Glutamatergic neuron (in vitro differentiated cells): ENCODE results near the gene RNF149. TPM values are rescaled to one million over a fixed set of nuclear protein-coding genes. Genes with fewer than 3 reads are reported as not detected.
A peak's percentile ranks its signal among the peaks of the same experiment; 100 is the strongest.

ENCODE experiments used
- DNase-seq: peaks from one replicate; pipeline ENCODE4 v3.0.0; 2022
- H3K27ac Mint-ChIP-seq: one replicate; pipeline ENCODE4 v1.8.0; 2020; ENCODE audit warnings: mild to moderate bottlenecking, mixed read lengths, inconsistent platforms; ENCODE audit not compliant: unreplicated experiment
- H3K27me3 Mint-ChIP-seq: one replicate; pipeline ENCODE4 v1.8.0; 2020; ENCODE audit warnings: mild to moderate bottlenecking, moderate library complexity, mixed read lengths, inconsistent platforms; ENCODE audit not compliant: unreplicated experiment
- H3K36me3 Mint-ChIP-seq: one replicate; pipeline ENCODE4 v1.8.0; 2020; ENCODE audit warnings: mild to moderate bottlenecking, mixed read lengths, inconsistent platforms; ENCODE audit not compliant: unreplicated experiment
- H3K4me1 Mint-ChIP-seq: one replicate; pipeline ENCODE4 v1.8.0; 2020; ENCODE audit warnings: mild to moderate bottlenecking, low read depth, mixed read lengths, inconsistent platforms; ENCODE audit not compliant: unreplicated experiment
- H3K4me3 Mint-ChIP-seq: one replicate; pipeline ENCODE4 v1.8.0; 2020; ENCODE audit warnings: mild to moderate bottlenecking, mixed read lengths, inconsistent platforms; ENCODE audit not compliant: unreplicated experiment
- H3K9me3 Mint-ChIP-seq: one replicate; pipeline ENCODE4 v1.8.0; 2020; ENCODE audit warnings: mild to moderate bottlenecking, moderate library complexity, mixed read lengths, inconsistent platforms; ENCODE audit not compliant: unreplicated experiment
- long read RNA-seq: library from polyadenylated mRNA; unstranded; transcript quantifications from one replicate; pipeline ENCODE4 v2.0.0, GENCODE V29; 2020; ENCODE audit not compliant: unreplicated experiment
- total RNA-seq: library from RNA; stranded (reverse); fragmentation: NEBNext Ultra II Directional; extraction: Animal tissue kit (Norgen Biotek cat#: 25700); gene quantifications from one replicate; pipeline ENCODE4 v1.2.1, GENCODE V29; 2021; ENCODE audit not compliant: unreplicated experiment
- TF ChIP-seq, protein P1 (sequence below): fragments of 200-600 bp; sonication (generic); IDR thresholded peaks from one replicate; pipeline ENCODE4 v1.5.0; 2021; ENCODE audit not compliant: partially characterized antibody, unreplicated experiment

The RNF149 gene, protein sequence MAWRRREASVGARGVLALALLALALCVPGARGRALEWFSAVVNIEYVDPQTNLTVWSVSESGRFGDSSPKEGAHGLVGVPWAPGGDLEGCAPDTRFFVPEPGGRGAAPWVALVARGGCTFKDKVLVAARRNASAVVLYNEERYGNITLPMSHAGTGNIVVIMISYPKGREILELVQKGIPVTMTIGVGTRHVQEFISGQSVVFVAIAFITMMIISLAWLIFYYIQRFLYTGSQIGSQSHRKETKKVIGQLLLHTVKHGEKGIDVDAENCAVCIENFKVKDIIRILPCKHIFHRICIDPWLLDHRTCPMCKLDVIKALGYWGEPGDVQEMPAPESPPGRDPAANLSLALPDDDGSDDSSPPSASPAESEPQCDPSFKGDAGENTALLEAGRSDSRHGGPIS
- 26.9 TPM for total RNA-seq
- long read RNA-seq, transcript RNF149-201 (7 exons, 2,458 nt): major isoform, 8 of 17 reads
- long read RNA-seq, partial matches to known transcripts: 3 of 17 reads
- long read RNA-seq, other reads (novel, unspliced or antisense): 6 of 17 reads

DNA sequence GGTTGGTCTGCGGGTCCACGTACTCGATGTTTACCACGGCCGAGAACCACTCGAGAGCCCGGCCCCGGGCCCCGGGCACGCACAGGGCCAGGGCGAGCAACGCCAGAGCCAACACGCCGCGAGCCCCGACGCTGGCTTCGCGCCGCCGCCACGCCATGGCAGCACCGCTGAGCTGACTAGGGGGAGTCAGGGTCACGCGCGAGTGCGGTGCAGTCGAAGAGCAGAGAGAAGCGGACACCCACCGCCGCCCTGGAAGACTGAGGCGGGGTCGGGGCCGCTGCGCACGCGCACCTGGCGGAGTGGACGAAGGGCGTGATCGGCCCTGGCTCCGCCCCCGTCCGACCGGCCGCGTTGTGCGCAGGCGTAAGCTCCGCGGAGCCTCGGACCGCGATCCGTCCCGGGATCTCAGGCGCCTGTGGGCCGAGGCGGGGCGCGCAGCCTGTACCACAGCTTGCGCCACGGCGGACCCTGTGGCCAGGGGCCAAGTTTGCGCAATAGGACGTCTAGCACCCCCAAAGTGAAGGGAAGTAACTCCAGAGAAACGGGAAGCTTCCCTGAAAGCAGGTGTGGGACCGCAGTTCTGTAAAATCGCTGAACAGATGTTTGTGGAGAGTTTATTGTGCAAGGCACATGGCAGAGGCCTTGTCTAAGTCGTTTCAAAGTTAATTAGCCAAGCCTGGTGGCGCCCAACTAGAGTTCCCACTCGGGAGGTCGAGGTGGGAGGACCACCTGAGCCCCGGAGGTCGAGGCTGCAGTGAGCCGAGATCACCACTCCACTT, at the start of gene RNF149:
Gene RNF149, minus strand, starts transcription at position 270 of the 779 bp plus-strand sequence. Its CDS starts 113 bp downstream, at position 157.
- TF ChIP-seq, protein P1, sequence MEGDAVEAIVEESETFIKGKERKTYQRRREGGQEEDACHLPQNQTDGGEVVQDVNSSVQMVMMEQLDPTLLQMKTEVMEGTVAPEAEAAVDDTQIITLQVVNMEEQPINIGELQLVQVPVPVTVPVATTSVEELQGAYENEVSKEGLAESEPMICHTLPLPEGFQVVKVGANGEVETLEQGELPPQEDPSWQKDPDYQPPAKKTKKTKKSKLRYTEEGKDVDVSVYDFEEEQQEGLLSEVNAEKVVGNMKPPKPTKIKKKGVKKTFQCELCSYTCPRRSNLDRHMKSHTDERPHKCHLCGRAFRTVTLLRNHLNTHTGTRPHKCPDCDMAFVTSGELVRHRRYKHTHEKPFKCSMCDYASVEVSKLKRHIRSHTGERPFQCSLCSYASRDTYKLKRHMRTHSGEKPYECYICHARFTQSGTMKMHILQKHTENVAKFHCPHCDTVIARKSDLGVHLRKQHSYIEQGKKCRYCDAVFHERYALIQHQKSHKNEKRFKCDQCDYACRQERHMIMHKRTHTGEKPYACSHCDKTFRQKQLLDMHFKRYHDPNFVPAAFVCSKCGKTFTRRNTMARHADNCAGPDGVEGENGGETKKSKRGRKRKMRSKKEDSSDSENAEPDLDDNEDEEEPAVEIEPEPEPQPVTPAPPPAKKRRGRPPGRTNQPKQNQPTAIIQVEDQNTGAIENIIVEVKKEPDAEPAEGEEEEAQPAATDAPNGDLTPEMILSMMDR: no peak
- peak within 1 kb of the TSS; percentile 90 for H3K4me3 Mint-ChIP-seq
- peaks cover 1% of the 10 kb centered on the region for H3K27me3 Mint-ChIP-seq
- H3K36me3 Mint-ChIP-seq: peaks cover 4% of the 10 kb centered on the region
- DNase-seq: peak; percentile 96
- H3K4me1 Mint-ChIP-seq: peaks cover 21% of the 10 kb centered on the region
- peak within 1 kb of the TSS; percentile 82 for H3K27ac Mint-ChIP-seq
- peaks cover 11% of the 10 kb centered on the region for H3K9me3 Mint-ChIP-seq

DNA sequence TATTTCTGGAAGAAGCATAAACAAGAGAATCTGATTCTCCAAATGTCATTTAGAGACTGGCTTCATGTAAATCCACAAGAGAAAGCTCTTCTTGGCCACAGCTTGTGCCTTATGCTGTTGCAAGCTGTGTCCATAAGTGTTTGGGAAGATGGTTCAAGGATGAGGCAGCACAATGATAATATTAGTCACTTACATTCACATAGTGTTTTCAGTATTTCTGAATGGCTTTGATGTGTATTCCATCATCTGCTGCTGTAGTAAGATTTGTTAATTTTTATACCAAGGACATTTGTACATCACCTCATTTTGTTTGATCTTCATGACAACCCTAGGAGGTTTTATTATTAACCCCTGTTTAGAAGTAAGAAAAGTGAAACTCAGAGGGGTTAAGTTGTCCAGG, 48.9 kb upstream of the RNF149 start:
- no peak overlapping the region for H3K4me3 Mint-ChIP-seq
- DNase-seq: no peak
- TF ChIP-seq, protein P1: no peak
- H3K36me3 Mint-ChIP-seq: no peaks in the 10 kb centered on the region
- H3K27ac Mint-ChIP-seq: no peak overlapping the region
- no peaks in the 10 kb centered on the region for H3K4me1 Mint-ChIP-seq
- no peaks in the 10 kb centered on the region for H3K27me3 Mint-ChIP-seq
- peaks cover 2% of the 10 kb centered on the region for H3K9me3 Mint-ChIP-seq

DNA sequence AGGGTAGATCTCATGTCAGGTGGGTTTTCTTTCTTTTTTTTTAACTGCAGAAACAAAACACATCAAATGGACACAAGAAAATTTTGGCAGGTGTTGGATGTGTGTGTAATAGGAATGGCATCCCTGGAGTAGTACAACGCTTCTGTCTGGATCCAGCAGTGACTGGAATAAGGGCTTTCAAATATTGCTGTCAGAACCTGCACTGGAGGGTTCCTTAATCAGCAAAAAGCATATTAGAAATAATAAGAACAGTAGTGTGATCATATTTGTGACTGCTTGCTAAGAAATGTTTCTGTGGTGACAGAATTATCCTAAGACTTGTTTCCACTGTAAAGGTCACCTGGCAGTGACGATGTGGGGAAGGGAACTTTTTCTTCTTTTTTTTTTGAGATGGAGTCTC, 48.0 kb upstream of the RNF149 start:
- TF ChIP-seq, protein P1: no peak
- DNase-seq: no peak
- Mint-ChIP-seq H3K36me3 (no peaks in the 10 kb centered on the region), H3K9me3 (peaks cover 2% of the 10 kb centered on the region), H3K27ac (no peak overlapping the region), H3K4me3 (no peak overlapping the region), H3K27me3 (no peaks in the 10 kb centered on the region), H3K4me1 (no peaks in the 10 kb centered on the region)

DNA sequence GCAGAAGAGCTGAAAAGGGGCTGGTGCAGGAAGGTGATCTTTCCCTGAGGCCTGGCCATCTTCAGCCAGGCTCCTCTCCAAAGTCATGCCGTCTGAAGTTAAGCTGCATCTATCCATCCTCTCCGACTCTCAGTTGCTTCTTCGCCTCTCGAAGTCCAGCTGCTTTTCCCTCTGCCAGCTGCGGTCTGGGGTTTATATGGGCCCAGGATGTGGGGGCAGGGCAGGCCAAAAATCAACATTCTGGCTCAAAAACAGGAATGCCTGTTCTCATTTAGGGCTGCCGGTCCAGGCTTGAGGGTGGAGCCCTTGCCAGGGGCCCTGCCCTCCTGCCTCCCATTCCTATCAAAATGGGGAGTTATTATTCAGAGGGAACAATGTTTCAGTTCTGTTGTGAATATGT, 47.6 kb upstream of the RNF149 start:
- no peak overlapping the region for H3K27ac Mint-ChIP-seq
- no peaks in the 10 kb centered on the region for H3K27me3 Mint-ChIP-seq
- no peaks in the 10 kb centered on the region for H3K36me3 Mint-ChIP-seq
- H3K4me3 Mint-ChIP-seq: no peak overlapping the region
- TF ChIP-seq, protein P1: no peak
- no peaks in the 10 kb centered on the region for H3K4me1 Mint-ChIP-seq
- DNase-seq: no peak
- H3K9me3 Mint-ChIP-seq: peaks cover under 1% of the 10 kb centered on the region
